HG03108 (cell line): Measurements from ENCODE around the gene MXD3.
"Not testable (repeated sequence)": the region's sequence is repeated elsewhere in the genome, so short reads cannot be mapped to it uniquely, and the experiment has no call there.

Experiments used
- ATAC-seq: cut with Tn5 transposase; IDR thresholded peaks from one replicate; pipeline ENCODE4 v1.9.1; 2021; ENCODE audit warnings: moderate library complexity; ENCODE audit not compliant: unreplicated experiment

MXD3 gene

GRCh38 chr5:177311723-177312648 is at the start of gene MXD3:
TSS of gene MXD3 (minus strand) at chr5:177311898. CDS start at chr5:177311830, 68 bp downstream.
- peak; percentile 70 for ATAC-seq

GRCh38 chr5:177360740-177361139 is 49.0 kb upstream of the MXD3 start:
- ATAC-seq, result not testable (repeated sequence)

- ATAC-seq, result no peak
Measured at GRCh38 chr5:177359860-177360259, 48.2 kb upstream of the MXD3 start.

DNA sequence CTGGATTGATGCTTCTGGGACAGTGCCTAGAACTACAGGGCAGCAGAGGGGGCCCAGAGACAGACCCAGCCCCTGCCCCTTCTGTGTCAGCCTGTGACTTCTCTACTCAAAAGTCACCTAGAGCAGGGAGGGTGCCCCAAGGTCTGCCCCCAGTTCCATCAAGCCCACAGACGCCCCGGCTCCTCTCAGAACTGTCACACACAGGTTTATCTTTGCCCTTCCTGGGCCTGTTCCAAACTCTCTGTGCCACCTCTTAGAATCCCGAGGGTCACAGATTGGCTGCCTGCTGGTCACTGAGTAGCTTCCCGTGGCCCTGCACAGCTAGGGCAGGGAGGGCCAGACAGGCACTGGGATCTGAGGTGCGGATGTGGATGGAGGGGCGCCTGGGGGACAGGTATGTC is 47.8 kb upstream of the MXD3 start:
- ATAC-seq, result no peak

- no peak for ATAC-seq
Measured at GRCh38 chr5:177358370-177358819, 46.7 kb upstream of the MXD3 start.

- peak; percentile 86 for ATAC-seq
Measured at GRCh38 chr5:177357459-177358351, 46.0 kb upstream of the MXD3 start, which contains the start of gene RGS14. TSS of gene RGS14 (plus strand) at chr5:177357924. CDS start at chr5:177358025, 101 bp downstream.

DNA sequence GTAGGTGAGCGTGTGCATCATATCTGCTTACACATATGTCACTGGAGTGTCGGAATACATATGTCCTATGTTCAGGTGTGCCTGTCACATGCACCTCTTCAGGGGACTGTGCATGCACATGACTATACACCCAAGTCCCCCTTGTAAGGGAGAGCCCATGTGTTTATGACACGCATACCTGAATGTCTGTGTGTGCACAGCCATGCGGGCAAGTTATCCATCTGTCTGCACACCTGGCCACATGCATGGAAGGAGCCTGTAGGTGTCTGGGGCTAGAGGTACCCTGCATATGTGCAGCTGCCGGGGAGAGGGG is 45.4 kb upstream of the MXD3 start:
- no peak for ATAC-seq

- no peak for ATAC-seq
Measured at GRCh38 chr5:177356746-177357145, 45.0 kb upstream of the MXD3 start.

DNA sequence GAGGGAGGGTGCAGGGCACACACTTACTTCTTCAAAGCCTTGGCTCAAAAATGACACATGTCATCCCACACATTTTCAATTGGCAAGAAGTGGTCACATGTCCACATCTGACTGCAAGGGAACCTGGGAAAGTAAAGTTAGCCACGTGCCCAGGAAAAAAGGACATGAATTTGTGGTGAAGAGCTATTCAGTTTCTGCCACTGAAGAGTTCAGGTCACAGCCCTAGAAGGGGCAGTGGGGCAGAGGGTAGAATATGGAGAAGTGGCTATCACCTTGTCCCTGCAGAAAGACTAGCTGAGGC is 44.1 kb upstream of the MXD3 start:
- no peak for ATAC-seq

- ATAC-seq, result no peak
Measured at GRCh38 chr5:177355162-177355867, 43.6 kb upstream of the MXD3 start.

GRCh38 chr5:177354711-177355110 is 43.0 kb upstream of the MXD3 start:
- no peak for ATAC-seq

DNA sequence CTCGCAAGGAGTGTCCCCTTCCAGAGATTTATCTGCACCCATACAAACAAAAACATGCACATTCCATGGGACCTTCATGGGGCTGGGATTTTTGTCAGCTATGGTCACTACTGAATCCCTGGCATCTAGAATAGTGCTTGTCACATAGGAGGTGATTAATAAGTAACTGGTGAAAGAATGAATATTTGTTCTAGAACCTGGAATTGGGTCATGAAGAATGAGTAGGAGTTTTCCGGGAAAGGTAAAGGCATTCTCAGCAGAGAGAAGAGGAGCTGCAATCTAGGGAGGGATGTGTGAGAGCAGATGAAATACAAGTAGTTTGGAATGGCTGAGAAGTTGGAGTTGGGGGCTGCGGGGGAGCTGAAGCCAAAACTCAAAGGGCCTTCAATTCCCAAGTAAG is 42.6 kb upstream of the MXD3 start:
- ATAC-seq, result no peak

- ATAC-seq, result no peak
Measured at GRCh38 chr5:177353093-177353492, 41.4 kb upstream of the MXD3 start.

DNA sequence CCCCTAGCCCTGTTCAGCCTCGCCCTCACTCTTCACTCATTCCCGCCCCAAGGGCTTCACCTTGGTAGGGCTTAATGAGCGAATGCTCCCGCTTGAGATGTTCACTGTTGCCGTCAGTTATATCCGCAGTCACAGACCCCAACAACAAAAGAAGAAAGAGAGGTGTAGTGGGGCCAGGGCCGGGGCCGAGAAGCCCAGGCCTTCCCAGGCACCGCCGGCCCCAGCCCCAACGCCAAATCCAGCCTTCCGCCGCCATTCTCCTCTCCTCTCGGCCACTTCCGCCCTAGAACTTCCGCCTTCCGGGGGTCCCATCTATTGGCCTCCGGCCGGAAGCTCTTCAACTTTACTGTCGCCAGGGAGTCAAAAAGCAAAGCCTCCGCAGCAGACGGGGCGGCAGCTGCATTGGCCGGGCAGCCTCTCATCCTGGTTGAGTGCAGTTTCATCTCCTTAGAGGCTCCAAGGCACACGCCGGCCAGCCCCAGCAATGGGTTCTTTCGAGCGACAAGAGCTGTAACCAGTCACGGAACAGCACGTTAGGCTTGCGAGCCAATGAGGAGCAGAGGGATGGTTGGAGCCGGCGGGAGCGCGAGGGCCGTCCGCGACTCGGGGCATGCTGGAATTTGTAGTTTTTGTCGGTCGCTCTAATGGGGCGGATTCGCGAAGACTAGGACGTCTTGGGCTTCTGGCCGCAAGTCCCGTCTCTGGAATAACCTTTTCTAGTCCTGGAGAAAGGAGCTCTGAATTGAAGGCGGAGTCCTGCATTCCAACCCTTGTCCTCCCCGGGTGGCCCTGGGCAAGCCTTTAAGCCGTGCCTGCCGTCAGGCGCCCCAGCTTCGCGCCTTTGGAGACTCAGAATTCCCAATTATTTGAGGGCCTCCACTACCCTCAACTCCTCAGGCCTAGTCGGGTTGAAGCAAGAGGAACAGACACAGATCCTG is 40.0 kb upstream of the MXD3 start, which contains the start of gene LMAN2:
Gene LMAN2, minus strand, starts transcription at position 277 of the 938 bp plus-strand sequence. Its CDS starts 21 bp downstream, at position 256.
- peak; percentile 95 for ATAC-seq

DNA sequence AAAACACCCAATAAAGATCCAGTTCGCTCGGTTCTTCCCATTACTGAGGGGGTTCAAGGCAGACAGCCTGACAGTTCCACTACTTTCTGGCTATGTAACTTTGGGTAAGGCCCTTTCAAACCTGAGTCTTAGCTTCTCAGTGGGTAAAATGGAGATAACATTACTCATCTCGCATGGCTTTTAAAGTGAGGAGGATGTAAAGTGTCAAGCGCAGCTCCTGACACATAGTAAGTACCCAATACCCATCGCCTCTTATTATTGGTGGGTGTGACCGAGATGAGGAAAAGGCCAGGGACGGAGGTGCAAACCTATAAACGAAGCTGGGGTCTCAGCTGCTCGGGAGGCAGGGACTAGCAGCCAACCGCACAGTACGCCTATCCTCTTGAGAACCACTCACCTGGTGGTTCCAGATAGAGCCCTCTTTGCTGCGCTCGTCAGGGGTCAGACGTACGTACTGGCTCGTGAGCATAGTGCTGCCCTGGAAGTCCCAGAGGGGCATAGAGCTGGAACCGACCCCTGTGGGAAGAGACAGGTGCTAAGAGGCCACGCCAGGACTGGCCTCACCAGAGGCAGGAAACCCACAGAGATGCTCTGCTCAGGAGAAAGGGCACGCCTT is 39.2 kb upstream of the MXD3 start:
- ATAC-seq, result no peak

- ATAC-seq, result no peak
Measured at GRCh38 chr5:177349762-177350161, 38.1 kb upstream of the MXD3 start.

DNA sequence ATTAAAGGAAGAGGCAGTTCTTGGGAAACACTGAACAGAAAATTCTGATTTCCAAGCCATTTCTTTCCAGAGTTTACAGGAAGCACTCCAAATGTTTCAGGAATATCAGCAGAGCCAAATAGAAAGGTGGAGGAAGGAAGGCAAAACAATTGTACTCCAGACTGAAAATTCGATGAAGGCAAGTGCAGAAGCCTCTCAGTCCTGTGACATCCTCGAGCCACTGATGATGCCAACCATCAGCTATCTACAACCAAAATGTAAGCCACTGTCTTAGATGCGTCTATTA is 37.6 kb upstream of the MXD3 start:
- no peak for ATAC-seq

DNA sequence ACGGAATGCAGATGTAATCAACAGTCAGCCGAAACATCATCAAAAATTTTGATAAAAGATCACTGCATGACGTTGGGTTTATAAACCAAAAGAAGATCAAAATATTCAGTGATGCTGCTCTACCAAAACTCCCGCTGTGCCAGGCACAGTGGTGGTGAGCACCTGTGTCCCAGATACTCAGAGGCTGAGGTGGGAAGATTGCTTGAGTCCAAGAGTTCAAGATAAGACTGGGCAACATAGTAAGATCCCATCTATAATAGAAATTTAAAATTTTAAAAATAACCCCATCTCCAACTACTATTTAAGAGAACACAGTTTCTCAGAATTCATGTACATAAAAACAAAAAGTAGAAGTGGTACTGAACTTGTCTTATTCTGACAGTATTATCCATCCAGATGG is 36.0 kb upstream of the MXD3 start:
- no peak for ATAC-seq

DNA sequence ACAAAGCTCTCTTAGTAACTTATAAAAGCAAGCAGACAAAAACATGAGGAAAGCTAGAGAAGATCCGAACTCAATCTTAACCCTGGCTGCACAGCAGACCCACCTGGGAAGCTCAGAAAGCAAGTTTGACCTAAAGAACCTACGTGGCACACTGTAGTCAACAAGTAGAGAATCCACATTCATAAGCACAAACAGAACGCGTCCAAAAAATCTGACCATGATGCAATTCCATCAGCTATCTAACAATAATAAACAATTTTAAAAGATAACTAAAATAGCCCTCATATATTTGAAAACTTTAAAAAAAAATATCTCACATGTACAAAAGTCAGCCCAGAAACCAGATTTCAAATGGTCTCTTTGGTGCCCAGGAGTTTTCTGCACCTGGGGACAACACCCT is 35.1 kb upstream of the MXD3 start:
- no peak for ATAC-seq

GRCh38 chr5:177344891-177345290 is 33.2 kb upstream of the MXD3 start:
- no peak for ATAC-seq
